HPDE6-E6E7 (cell line): ENCODE results near the gene NNT.
A peak's percentile ranks its signal among the peaks of the same experiment; 100 is the strongest.
"Not testable (repeated sequence)": the region's sequence is repeated elsewhere in the genome, so short reads cannot be mapped to it uniquely, and the experiment has no call there.

Experiments used
- DNase-seq: peaks from one replicate; pipeline ENCODE4 v3.0.0; 2011; ENCODE audit warnings: missing footprints; ENCODE audit errors: extremely low spot score

Gene NNT

DNA sequence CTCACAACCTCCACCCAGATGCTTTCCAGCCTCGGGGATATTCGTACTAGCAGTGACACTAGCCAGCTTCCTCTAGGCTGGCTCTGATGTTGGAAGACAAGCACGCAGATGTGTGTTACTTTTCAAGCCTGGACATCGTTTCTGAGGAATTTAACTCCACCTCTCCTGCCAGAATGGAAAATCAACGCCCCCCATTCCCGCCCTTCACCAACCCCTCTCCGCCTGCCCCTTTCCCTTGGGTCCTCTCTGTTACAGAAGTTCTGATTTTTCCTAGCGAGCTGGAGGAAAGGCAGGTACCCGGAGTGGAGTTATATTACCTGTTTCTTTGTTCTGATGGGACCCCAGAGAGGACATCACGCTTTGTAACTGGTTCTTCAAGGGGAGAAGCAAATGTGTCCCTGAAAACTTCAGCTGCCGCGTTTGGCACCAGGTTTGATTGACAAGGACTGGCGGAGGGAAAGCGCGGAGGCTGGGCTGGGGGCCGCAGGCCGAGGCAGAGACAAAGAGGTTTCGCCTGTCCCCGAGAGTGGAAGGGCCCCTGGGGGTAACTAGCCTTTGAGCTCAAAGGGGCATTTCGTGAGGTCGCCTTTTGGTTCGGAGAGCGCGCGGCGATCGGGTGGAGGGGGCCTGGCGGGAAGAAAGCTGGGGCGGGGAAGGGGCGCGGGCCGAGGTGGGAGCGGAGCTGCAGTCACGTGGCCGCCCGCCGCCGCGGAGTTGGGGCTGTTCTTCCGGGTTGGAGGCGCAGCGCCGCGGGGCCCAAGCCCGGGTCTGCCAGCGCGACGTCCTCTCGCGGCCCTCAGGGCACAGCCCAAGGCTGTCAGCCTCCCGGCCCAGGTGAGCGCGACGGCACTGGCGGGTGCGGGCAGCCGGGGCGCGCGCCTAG is at the start of gene NNT:
TSS of gene NNT (plus strand) at position 720 of the 883 bp plus-strand sequence. CDS start 6,016 bp downstream, outside the sequence.
- DNase-seq, result no peak

DNA sequence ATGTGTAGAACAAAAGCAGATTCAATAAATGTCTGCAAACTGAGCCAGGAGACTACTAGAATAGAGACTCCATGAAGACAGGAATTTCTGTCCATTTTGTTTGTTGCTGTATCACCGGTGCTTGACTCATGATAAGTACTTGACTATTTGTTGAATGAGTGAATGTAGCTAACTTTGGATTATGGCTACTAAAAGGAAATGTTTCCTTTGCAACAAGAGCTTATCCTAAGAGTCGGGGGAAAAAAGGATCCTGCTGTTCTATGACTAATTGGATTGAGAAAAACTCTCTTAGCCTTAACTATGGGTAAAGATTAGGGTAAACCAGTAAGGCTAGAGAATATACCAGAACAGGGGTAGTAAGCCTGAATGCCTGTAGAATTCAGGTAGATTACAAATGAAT is 49.6 kb upstream of the NNT start:
- DNase-seq, result no peak

DNA sequence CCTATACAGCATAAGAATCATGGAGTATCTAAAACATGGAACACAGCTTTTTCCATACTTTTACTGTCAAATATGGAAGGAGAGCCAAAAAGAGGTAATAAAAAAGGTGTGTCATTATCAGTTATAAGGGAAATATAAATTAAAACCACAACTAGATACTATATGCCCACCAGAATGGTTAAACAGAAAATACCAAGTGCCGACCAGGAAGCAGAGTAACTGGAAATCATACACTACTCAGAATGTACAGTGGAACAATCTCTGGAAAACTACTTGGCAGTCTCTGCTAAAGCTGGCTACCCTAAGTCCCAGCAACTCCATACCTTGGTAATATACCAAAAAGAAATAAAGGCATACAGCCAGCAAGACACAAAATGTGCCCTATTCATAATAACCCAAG is 48.5 kb upstream of the NNT start:
- DNase-seq, result no peak

DNA sequence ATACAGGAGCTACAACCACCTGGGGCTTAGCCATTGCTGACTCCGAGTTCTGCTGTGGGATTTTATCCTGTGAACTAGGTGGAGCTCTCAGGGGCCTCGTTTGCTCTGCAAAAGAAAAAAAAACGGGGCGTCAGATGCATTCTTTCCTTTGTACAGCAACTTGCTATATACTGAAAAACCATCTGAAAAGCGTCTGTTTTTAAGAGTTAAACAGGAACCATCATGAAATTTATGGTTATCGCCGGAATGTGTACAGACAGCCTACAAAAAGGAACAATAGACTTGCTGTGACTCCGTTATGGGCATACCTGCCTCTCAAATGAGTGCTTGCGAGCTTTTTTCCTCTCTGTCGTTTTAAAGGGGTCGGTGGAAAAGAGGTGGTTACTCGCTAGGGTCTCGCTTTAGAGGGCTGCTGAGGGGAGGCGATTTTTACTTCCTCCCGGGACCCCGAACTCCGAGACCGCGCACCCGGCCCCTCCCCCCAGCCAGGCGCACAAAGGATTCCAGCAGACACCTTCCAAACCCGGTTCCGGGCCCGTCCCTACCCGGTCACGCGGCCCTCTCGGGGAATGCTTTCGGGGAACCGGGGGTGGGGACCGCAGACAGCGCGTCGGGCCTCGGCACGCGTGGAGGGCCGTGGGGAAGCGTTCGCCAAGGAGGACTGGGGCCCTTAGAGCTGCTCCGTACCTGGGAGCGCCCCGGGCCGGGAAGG is 46.9 kb upstream of the NNT start:
- DNase-seq, result peak; percentile 38

DNA sequence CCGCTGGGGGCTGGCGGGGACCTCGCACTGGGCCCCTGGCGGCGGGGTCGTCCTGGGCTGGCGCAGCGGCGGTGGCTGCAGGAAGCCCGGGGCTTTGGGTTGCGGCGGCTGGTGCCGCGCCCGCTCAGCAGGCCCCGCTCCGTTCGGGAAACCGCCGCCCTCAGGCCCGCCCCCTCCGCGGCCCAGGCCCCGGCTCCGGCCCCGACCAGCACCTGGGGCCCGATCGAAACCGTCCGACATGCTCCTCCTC is 46.4 kb upstream of the NNT start:
- not testable (repeated sequence) for DNase-seq

DNA sequence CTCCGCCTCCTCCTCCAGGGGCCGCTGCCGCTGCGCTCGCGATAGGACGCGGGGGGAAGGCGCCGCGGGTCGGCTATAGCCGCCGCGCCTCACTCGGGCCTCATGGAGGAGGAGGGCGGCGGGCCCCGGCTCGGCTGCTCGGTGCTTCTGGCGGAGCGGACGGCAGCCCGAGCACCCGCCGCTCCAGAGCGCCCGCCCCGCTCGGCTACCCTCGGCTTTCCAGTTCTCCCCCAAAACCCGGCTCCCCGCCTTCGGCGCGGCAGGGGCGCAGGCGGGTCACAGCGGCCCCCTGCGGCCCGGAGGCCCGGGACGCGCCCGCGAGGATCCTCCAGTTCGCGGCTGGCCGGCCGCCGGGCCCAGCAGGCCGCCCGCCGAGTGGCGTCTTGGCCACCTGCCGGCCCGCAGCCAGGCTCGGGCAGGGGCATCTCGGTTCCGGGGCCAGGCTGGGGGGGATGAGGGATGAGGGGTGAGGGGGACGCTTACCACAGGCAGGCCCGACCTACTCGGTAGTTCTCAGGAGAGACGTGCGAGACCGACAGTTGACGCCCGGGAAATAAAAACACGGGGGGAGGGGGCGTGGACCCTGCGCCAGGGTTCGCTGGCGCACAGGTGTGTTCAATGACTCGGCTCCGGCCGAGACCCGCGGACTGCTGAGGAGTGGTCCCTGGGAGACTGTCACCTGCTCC is 46.0 kb upstream of the NNT start, which contains the start of gene PAIP1:
TSS of gene PAIP1 (minus strand) at position 221 of the 686 bp plus-strand sequence. CDS start 231 bp downstream, outside the sequence.
- peak; percentile 86 for DNase-seq

DNA sequence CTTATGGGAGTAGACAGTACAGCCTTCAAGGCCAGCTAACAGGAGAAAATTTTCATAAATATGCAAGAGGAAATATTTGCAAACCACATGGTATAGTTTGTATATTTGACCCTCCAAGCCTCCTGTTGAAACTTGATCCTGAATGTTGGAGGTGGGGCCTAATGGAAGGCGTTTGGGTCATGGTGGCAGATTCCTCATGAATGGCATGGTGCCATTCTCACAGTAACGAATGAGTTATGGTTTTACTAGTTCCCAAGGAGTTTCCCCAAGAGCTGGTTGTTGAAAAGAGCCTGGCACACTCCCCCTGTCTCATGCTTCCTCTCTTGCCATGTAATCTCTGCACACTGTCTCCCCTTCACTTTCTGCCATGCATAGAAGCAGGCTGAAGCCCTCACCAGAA is 42.9 kb upstream of the NNT start:
- no peak for DNase-seq

DNA sequence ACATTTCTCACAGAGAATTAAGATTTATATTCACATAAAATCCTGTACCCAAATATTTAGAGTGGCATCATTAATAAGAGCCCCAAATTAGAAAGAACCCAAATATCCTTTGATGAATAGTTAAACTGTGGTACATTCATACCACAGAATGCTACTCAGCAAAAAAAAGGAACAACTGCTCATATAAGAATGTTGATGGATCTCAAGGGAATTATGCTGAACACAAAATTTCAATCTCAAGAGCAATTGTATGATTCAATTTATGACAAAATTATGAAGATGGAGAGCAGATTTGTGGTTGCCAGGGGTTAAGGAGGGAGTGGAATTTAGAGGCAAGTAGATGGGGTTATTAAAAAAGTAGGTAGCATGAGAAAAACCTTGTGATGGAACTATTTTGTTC is 41.6 kb upstream of the NNT start:
- no peak for DNase-seq

DNA sequence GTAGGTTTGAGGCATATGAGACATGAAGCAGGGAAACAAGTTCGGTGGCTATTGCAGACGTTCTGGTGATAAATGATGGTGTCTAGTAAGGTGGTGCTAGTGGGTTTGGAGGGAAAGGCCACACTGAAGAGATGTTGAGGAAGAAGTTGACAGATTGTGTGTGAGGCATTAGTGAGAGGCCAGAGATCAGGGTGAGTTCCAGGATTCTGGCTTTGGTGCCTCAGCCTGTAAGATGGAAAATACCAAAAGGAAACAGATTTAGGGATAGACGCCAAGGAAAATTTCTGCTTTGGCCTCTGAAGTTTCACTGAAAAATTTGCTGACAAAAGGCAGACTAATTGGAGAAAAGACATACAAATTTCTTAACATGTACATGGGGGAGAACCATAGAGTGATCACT is 39.7 kb upstream of the NNT start:
- no peak for DNase-seq

DNA sequence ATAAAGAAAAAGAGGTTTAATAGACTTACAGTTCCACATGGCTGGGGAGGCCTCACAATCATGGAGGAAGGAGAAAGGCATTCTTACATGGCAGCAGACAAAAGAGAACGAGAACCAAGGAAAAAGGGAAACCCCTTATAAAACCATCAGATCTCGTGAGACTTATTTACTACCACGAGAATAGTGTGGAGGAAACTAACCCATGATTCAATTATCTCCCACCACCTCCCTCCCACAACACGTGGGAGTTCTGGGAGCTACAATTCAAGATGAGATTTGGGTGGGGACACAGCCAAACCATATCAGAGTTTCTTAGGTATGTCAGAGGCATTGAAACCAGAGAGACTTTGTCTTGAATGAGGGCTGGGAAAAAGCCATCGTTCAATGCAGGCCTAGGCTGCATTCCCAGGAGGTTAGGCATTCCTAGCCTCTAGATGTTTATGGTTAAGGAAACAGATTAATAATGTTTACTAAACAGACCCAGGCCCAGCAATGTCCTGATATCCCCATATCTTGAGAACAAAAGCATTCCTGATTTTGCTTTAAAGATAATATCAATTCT is 38.6 kb upstream of the NNT start:
- DNase-seq, result no peak

DNA sequence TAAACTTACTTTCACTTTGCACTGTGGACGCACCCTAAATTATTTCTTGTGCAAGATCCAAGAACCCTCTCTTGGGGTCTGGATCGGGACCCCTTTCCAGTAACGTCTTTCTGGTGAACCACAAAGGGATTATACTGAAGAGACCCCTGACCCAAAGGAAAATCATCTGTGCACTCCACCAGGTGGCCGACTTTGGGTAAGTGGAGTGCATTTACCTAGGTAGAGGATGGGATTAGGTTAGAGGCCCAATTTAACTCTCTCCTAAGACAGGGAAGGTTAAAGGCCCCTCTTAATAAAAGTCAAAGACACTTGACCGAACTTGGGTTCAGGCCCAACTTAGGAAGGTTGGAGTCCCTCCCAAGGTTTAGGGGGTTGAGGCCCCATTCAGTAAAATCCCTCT is 37.9 kb upstream of the NNT start:
- DNase-seq, result no peak

DNA sequence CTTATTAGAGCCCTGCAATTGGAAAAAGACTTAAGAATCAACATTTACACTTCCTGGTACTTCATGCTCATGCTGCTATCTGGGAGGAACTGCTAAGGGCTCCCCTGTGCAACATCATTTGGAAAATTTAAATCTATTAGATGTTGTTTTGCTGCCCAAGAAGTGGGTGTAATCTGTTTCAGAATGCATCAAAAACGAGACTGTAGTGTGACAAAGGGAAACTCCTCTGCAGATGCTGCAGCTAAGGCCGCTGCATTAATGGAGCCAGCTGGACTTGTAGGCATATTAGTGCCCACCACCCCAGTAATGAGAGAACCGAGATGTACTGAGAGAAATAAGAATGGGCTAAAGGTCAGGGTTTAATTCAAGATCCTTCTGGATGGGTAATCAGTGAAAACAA is 35.0 kb upstream of the NNT start:
- no peak for DNase-seq

DNA sequence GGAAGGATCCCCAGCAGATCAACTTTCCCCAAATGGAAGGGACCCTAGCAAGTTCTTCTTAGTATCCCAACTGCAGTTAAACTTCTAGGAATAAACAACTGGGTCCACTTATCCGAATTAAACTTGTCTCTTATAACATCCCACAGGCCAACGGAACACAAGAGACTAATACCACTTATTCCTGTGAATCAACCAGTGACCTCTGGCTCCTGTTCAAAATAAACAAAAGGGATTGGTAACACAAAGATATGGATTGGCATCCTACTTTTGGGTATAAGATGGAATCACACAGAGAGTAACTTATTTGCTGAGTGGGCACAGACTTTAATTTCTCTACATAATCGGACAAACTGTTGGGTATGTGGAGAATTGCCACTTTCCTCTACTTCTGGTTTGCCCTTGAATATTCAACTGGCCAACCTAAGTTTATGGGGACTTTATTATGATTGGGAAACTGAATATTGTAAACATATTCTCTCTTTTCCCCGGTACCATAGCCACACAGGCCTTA is 33.7 kb upstream of the NNT start:
- no peak for DNase-seq

DNA sequence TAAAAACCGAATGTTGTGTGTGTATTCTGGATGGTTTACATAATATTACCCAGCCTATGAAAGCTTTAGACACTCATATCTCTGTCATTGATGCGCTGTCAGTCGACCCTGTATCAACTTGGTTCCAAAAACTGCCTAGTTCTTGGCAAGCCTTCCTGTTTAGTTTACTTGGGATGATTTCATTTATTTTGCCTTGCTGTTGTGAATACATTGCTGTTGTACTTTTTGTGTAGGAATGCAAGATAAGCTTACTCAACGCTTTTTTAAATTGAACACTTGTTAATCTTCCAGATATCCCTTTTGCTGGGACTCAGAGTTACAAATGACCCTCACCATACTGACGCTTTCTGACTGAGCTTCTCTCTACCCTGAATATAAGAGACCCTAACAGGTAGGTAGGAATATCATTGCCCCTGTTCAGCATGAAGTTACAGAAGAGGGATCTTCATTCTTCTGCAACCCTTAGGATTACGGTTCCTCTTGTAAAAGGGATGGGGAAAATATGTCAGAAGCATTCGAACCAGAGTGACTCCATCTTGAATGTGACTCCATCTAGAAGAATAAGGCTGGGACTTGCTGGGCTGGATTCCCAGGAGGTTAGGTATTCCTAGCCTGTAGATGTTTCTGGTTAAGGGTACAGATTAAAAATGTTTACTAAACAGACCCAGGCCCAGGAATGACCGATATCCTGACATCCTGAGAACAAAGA is 32.4 kb upstream of the NNT start:
- no peak for DNase-seq

DNA sequence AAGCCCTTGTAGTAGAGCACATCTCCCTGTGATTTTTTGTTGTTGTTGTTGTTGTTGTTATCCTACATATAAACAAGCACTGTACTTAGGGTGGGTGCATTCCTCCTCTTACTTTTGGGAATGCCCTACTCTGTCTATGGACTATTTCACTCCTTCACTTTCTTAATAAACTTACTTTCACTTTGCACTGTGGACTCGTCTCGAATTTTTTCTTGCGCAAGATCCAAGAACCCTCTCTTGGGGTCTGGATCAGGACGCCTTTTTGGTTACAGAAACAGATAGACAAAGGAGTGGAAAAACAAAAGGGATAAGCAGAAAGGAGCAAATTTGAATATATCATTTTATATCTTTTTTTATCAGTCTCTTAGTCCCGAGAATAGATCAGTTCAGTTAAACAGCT is 31.7 kb upstream of the NNT start:
- no peak for DNase-seq

DNA sequence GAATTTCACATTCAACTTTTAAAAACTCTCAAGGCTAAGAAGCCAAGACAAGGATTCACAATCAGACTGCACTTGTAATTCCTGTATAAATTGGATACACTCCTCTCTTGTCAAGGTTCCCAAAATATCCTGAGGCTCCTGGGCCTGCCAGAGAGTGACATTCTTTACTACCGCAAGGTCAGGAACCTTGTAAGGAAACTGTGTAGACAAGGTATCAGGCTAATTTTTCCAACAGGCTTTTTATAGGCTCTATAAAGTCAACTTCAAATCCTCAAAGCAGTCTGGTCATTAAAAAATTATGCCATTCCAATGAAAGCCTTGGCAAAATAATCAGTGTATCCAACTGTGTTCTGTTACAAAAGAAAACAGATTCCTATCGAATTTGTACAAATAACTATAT is 30.6 kb upstream of the NNT start:
- DNase-seq, result no peak

DNA sequence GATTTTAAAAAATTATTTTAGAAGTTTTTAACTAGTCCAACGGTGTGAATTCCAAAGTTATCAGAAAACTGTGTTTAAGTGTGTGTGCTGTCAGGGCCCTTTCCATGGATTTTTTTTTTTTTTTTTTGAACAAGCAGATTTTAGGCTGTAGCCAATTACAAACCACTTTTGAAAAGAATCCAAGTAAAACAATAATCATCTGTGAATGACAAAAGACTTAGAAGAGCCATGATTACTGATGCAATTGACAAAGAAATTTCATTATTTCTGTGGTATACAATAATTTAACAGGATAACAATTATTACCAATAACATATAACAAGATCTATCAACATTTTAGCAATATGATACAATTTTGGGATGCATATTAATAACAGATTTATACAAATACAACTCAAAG is 29.9 kb upstream of the NNT start:
- no peak for DNase-seq

DNA sequence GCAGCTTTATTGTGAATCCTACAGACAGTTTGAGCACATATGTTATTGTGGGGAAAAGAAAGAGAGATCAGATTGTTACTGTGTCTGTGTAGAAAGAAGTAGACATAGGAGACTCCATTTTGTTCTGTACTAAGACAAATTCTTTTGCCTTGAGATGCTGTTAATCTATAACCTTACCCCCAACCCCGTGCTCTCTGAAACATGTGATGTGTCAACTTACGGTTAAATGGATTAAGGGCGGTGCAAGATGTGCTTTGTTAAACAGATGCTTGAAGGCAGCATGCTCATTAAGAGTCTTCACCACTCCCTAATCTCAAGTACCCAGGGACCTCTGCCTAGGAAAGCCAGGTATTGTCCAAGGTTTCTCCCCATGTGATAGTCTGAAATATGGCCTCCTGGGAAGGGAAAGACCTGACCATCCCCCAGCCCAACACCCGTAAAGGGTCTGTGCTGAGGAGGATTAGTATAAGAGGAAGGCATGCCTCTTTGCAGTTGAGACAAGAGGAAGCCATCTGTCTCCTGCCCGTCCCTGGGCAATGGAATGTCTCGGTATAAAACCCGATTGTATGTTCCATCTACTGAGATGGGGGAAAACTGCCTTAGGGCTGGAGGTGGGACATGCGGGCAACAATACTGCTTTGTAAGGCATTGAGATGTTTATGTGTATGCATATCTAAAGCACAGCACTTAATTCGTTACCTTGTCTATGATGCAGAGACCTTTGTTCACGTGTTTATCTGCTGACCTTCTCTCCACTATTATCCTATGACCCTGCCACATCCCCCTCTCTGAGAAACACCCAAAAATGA is 22.4 kb upstream of the NNT start:
- not testable (repeated sequence) for DNase-seq

DNA sequence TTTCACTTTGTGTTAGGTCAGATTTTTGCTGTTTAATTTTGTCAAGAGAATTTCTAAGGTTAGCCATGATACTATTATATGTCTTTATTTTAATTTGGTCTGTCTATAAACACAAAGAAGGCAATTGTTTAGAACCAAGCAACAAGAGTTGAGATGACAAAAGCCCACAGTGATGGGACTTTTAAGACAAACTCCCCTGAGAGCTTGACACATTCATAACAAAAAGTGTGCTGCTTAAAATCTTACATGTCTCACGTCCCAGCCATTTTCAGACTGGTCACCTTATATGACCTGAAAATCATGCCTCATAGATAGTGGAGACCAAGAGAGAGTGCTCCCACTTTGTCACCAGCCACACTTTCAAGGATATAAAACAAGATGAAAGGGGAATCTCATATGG is 21.6 kb upstream of the NNT start:
- no peak for DNase-seq

DNA sequence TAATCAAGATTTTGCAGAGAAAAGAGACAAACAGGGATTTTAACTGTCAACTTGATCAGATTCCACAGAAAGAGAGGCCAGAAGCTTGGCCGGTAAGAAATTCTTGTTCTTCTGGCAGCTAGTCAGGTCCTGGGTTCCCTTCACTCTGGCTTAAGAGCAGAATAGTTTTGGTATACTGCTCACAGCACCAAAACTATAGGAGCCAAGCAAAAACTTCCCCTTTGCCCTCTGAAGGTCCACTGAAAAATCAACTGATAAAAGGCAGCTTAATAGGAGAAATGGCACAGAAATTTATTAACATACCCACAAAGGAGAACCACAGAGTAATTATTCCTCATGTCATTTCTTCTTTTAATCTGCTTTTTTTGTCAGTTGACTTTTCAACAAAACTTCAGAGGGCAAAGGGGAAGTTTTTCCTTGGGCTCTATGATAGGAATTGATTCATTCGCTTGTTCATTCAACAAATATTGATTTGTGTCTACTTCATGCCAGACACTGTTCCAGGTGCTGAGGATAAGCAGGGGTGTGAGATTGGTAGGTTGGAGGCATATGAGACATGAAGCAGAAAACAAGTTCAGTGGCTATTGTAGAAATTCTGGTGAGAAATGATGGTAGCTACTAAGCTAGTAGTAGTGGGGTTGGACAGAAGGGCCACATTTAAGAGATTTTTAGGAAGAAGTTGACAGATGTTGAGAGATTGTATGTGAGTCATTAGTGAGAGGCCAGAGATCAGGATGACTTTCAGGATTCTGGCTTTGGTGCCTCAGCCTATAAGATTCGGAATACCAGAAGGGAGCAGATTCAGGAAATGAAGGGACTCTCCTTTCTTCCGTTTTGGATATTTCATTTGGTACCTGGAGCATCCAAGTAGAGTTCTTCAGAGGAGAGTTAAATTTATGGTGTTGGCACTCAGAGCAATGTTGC is 20.6 kb upstream of the NNT start:
- no peak for DNase-seq
